Measurements from ENCODE around the gene SC5D. TPM values are rescaled to one million over a fixed set of nuclear protein-coding genes. Genes with fewer than 3 reads are reported as not detected.

The SC5D gene
- total RNA-seq, 1 experiment from 2014 or later = 79.2 TPM

- no peak for DNase-seq (ENCODE audit: low spot score)
- ChIA-PET POLR2A (no interaction called here), CTCF (no interaction called here)
- ATAC-seq = no peak
- TF ChIP-seq FOXK1 (CRISPR knock-in tag; IDR thresholded peaks at IDR 0.05) (no peak), PRDM15 (CRISPR knock-in tag; IDR thresholded peaks at IDR 0.05) (no peak), STAT6 (CRISPR knock-in tag; conservative IDR thresholded peaks at IDR 0.05; ENCODE audit: low read depth) (no peak), GRHL2 (CRISPR knock-in tag; IDR thresholded peaks at IDR 0.05; ENCODE audit: insufficient replicate concordance, severe bottlenecking) (no peak), PRRX2 (CRISPR knock-in tag; IDR thresholded peaks at IDR 0.05) (no peak), CBFB (CRISPR knock-in tag; IDR thresholded peaks at IDR 0.05; ENCODE audit: low read depth) (no peak), ZNF232 (CRISPR knock-in tag; IDR thresholded peaks at IDR 0.05) (no peak), USF1 (CRISPR knock-in tag; IDR thresholded peaks at IDR 0.05) (no peak), RORB (CRISPR knock-in tag; IDR thresholded peaks at IDR 0.05) (no peak), MXD4 (CRISPR knock-in tag; IDR thresholded peaks at IDR 0.05; ENCODE audit: borderline replicate concordance) (no peak), MYBL2 (CRISPR knock-in tag; IDR thresholded peaks at IDR 0.05) (no peak), CDX4 (CRISPR knock-in tag; IDR thresholded peaks at IDR 0.05; ENCODE audit: borderline replicate concordance) (no peak), ZNF121 (CRISPR knock-in tag; IDR thresholded peaks at IDR 0.05) (no peak), ATF6 (CRISPR knock-in tag; IDR thresholded peaks at IDR 0.05) (no peak), ZBTB43 (CRISPR knock-in tag; IDR thresholded peaks at IDR 0.05) (no peak), HMGA2 (CRISPR knock-in tag; IDR thresholded peaks at IDR 0.05) (no peak), ZNF281 (CRISPR knock-in tag; IDR thresholded peaks at IDR 0.05) (no peak), E2F4 (CRISPR knock-in tag; IDR thresholded peaks at IDR 0.05; ENCODE audit: borderline replicate concordance, low read depth) (no peak), ZSCAN18 (CRISPR knock-in tag; IDR thresholded peaks at IDR 0.05) (no peak), IRF2 (CRISPR knock-in tag; IDR thresholded peaks at IDR 0.05; ENCODE audit: borderline replicate concordance, low read depth) (no peak)
- peaks cover 7% of the 10 kb centered on the region for H3K9me3 Mint-ChIP-seq
- no peaks in the 10 kb centered on the region for H3K4me1 Mint-ChIP-seq
- no peak overlapping the region for H3K27ac Mint-ChIP-seq
- no peaks in the 10 kb centered on the region for H3K36me3 Mint-ChIP-seq
- no peaks in the 10 kb centered on the region; the same call in 1 of the 2 replicates for H3K27me3 Mint-ChIP-seq (ENCODE audit: low read depth)
- no peak overlapping the region for H3K4me3 Mint-ChIP-seq
Observed at GRCh38 chr11:121328967-121329679, 36.6 kb downstream of the SC5D start.
